Measurements from ENCODE around the gene THAP4.

DNA sequence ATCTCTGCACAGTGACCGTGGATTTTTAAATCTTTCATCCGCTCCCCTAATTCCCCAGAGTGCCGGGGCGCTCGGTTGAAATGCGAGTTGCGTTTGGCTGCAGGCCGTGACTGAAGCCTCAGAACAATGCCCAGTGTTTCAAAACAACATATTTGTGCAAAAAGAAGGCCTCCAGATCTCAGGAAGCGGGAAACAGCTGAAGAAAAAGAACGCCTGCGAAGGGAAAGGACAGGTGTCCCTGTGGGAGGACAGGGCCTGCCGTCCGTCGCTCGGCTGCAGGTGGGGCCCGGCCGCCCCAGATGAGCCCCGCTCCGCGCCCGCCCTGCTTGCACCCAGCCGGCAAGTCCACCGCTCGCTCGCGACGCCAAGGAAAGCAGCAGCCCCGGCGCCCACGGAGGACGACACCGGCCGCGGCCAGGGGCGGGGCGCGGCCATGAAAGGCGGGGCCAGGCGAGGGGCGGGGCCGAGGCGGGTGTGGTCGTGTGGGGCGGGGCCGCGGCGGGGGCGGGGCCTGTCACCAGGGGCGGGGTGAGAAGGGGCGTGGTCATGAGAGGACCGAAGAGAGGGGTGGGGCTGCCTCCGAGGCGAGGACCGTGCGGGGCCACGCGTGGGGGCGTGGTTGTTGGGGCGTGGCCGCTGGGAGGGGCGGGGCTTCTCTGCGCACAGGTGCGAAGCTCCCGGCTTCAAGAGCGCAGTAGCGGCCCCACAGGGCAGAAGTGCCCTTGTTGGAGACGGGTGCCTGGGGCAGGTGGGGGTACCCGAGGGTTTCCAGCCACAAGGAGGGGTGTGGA, 96.0 kb downstream of the THAP4 start:
- TF ChIP-seq, protein P1, sequence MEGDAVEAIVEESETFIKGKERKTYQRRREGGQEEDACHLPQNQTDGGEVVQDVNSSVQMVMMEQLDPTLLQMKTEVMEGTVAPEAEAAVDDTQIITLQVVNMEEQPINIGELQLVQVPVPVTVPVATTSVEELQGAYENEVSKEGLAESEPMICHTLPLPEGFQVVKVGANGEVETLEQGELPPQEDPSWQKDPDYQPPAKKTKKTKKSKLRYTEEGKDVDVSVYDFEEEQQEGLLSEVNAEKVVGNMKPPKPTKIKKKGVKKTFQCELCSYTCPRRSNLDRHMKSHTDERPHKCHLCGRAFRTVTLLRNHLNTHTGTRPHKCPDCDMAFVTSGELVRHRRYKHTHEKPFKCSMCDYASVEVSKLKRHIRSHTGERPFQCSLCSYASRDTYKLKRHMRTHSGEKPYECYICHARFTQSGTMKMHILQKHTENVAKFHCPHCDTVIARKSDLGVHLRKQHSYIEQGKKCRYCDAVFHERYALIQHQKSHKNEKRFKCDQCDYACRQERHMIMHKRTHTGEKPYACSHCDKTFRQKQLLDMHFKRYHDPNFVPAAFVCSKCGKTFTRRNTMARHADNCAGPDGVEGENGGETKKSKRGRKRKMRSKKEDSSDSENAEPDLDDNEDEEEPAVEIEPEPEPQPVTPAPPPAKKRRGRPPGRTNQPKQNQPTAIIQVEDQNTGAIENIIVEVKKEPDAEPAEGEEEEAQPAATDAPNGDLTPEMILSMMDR (IDR thresholded peaks at IDR 0.05): no peak
- TF ChIP-seq POLR2AphosphoS5 (IDR thresholded peaks at IDR 0.05): no peak

All from breast epithelium (tissue), 3 donors.